Measurements from ENCODE around the gene ETF1.
"Not testable (repeated sequence)": the region's sequence is repeated elsewhere in the genome, so short reads cannot be mapped to it uniquely, and the experiment has no call there.

ETF1 gene

GRCh38 chr5:138490648-138491283 lies 52.3 kb downstream of the ETF1 start:
- DNase-seq (ENCODE audit: low read depth in 2 of 2): no peak

- no peak for DNase-seq (ENCODE audit: low read depth in 2 of 2)
Measured at GRCh38 chr5:138489683-138490061, 53.4 kb downstream of the ETF1 start.

- no peak for DNase-seq (ENCODE audit: low read depth in 2 of 2)
Measured at GRCh38 chr5:138488481-138488945, 54.5 kb downstream of the ETF1 start.

- DNase-seq (ENCODE audit: low read depth in 2 of 2): no peak
Measured at GRCh38 chr5:138482638-138483037, 60.4 kb downstream of the ETF1 start.

GRCh38 chr5:138476918-138477317 lies 66.1 kb downstream of the ETF1 start:
- DNase-seq (ENCODE audit: low read depth in 2 of 2): no peak

- not testable (repeated sequence) for DNase-seq (ENCODE audit: low read depth in 2 of 2)
Measured at GRCh38 chr5:138473151-138473550, 69.9 kb downstream of the ETF1 start.

DNA sequence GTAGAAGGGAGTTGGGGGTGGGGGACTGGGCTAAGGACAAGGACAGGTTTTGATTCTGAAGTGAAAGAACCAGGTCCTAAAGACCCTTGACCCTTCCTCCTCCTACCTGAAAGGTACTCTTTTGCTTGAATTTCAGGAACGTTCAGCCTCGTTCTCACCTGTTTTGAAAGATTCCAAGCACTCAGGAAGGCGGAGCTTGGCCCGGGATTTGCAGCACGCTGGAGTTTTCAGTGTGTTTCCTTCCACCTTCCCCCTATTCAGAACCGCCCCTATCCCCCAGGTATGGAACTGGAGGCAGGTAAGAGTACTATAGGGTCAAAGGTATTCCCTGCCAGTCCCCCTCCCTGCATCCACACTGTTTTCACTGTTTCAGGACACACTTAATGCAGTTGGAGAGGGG lies 70.7 kb downstream of the ETF1 start:
- DNase-seq (ENCODE audit: low read depth in 2 of 2): no peak

DNA sequence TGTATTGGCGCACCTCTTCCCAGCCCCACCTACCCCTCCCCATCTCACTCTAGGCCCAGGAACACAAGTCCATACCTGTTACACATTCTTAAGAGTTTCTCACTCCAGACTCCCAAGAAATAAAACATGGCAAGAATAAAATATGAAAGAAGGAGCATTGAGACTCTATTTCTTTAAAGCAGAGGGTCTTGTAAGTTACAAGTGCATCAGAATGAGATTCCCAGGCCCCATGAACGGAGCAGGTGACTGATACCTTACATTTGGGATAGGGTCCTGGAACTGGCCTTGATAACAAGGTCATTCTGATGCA lies 72.0 kb downstream of the ETF1 start:
- DNase-seq (ENCODE audit: low read depth in 2 of 2): no peak

- no peak for DNase-seq (ENCODE audit: low read depth in 2 of 2)
Measured at GRCh38 chr5:138470322-138471051, 72.5 kb downstream of the ETF1 start.

DNA sequence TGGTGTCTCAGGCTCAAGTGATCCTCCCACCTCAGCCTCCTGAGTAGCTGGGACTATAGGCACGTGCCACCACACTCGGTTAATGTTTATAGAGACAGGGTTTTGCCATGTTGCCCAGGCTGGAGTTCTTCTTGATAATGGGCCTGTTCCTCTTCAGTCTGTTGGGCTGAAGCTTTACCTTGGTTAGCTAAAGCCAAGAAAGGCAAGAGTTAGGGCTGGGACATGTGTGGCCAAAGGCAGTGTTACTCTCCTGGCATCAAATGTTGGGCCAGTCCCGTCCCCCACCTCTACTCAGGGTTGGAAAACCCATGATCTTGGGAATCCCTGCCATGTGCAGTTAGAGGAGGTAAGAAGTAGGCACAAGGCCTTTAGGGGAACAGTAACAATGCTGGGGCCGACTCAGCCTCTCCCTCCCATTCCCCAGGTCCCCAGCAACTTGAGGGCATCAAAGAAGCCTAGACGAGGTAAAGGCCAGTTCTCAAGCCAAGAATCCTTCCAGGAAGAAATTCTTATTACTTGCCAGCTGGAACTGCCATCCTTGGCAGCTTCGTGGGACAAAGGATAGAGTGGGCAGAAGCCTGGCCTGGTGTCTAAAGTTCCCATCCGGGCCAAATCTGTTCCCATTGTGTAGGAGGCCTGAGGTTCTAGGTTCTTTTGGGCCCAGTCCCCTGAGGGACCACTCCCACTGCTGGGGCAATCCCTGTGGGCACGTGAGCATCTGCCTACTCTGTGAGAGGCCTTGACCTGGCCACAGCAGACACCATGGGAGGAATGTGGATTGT lies 73.3 kb downstream of the ETF1 start:
- no peak for DNase-seq (ENCODE audit: low read depth in 2 of 2)

DNA sequence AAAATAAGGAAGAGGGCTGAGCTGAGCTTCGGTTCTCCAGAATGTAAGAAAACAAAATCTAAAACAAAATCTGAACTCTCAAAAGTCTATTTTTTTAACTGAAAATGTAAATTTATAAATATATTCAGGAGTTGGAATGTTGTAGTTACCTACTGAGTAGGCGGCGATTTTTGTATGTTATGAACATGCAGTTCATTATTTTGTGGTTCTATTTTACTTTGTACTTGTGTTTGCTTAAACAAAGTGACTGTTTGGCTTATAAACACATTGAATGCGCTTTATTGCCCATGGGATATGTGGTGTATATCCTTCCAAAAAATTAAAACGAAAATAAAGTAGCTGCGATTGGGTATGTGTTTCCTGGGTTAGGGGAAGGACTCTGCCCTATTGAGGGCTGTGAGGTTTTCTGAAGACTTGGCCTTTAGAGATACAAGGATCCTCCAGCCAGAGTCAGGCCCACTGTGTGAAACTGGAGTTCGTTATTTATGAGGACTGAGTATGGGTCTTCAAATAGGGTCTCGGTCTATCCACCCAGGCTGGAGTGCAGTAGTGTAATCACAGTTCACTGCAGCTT lies 74.0 kb downstream of the ETF1 start:
- no peak for DNase-seq (ENCODE audit: low read depth in 2 of 2)

- no peak for DNase-seq (ENCODE audit: low read depth in 2 of 2)
Measured at GRCh38 chr5:138468133-138468965, 74.7 kb downstream of the ETF1 start.

DNA sequence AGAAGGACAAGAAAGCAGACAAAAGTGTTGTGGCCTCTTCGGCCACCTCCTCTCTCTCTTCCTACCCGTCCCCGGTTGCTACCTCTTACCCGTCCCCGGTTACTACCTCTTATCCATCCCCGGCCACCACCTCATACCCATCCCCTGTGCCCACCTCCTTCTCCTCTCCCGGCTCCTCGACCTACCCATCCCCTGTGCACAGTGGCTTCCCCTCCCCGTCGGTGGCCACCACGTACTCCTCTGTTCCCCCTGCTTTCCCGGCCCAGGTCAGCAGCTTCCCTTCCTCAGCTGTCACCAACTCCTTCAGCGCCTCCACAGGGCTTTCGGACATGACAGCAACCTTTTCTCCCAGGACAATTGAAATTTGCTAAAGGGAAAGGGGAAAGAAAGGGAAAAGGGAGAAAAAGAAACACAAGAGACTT lies 75.3 kb downstream of the ETF1 start:
- DNase-seq (ENCODE audit: low read depth in 2 of 2): no peak

DNA sequence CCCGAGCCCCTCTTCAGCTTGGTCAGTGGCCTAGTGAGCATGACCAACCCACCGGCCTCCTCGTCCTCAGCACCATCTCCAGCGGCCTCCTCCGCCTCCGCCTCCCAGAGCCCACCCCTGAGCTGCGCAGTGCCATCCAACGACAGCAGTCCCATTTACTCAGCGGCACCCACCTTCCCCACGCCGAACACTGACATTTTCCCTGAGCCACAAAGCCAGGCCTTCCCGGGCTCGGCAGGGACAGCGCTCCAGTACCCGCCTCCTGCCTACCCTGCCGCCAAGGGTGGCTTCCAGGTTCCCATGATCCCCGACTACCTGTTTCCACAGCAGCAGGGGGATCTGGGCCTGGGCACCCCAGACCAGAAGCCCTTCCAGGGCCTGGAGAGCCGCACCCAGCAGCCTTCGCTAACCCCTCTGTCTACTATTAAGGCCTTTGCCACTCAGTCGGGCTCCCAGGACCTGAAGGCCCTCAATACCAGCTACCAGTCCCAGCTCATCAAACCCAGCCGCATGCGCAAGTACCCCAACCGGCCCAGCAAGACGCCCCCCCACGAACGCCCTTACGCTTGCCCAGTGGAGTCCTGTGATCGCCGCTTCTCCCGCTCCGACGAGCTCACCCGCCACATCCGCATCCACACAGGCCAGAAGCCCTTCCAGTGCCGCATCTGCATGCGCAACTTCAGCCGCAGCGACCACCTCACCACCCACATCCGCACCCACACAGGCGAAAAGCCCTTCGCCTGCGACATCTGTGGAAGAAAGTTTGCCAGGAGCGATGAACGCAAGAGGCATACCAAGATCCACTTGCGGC lies 75.9 kb downstream of the ETF1 start:
- DNase-seq (ENCODE audit: low read depth in 2 of 2): no peak

GRCh38 chr5:138466125-138466899 lies 76.7 kb downstream of the ETF1 start:
- DNase-seq (ENCODE audit: low read depth in 2 of 2): no peak

DNA sequence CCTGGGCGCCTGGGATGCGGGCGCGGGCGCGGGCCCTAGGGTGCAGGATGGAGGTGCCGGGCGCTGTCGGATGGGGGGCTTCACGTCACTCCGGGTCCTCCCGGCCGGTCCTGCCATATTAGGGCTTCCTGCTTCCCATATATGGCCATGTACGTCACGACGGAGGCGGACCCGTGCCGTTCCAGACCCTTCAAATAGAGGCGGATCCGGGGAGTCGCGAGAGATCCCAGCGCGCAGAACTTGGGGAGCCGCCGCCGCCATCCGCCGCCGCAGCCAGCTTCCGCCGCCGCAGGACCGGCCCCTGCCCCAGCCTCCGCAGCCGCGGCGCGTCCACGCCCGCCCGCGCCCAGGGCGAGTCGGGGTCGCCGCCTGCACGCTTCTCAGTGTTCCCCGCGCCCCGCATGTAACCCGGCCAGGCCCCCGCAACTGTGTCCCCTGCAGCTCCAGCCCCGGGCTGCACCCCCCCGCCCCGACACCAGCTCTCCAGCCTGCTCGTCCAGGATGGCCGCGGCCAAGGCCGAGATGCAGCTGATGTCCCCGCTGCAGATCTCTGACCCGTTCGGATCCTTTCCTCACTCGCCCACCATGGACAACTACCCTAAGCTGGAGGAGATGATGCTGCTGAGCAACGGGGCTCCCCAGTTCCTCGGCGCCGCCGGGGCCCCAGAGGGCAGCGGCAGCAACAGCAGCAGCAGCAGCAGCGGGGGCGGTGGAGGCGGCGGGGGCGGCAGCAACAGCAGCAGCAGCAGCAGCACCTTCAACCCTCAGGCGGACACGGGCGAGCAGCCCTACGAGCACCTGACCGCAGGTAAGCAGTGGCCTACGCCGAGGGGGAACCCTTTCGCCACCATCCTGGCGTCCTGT lies 77.5 kb downstream of the ETF1 start, which contains the start of gene EGR1:
Gene EGR1, plus strand, starts transcription at position 219 of the 864 bp plus-strand sequence. Its CDS starts 283 bp downstream, at position 502.
- DNase-seq (ENCODE audit: low read depth in 2 of 2): peak; percentile 85 to 93

- peak; percentile 90 to 91 for DNase-seq (ENCODE audit: low read depth in 2 of 2)
Measured at GRCh38 chr5:138464388-138465260, 78.4 kb downstream of the ETF1 start.

DNA sequence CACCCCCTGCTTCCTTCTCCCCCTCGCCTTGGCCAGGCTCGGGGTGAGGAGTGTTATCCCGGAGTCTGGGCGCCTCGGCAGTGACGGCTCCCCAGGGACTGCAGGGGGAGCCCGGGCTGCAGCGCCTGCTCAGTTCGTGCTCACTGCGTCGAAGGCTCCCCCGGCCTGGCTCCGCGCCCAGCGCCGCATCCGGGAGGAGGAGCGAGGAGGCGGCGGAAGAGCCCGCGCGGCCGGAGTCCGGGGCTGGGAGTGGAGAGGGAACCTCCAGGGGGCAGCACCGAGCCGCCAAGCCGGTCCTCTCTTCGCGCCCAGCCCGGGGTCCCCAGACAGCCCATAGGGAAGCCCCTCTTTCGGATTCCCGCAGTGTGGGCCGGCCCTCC lies 79.0 kb downstream of the ETF1 start:
- DNase-seq (ENCODE audit: low read depth in 2 of 2): peak; percentile 87 to 91

All from stimulated activated CD8-positive, alpha-beta memory T cell treated with anti-CD3 and anti-CD28 coated beads, Interleukin-2, amount 100 ng/mL, for 48 hours (primary cell).